ENCODE results near the gene NBPF1.
"Not testable (repeated sequence)": the region's sequence is repeated elsewhere in the genome, so short reads cannot be mapped to it uniquely, and the experiment has no call there.

DNA sequence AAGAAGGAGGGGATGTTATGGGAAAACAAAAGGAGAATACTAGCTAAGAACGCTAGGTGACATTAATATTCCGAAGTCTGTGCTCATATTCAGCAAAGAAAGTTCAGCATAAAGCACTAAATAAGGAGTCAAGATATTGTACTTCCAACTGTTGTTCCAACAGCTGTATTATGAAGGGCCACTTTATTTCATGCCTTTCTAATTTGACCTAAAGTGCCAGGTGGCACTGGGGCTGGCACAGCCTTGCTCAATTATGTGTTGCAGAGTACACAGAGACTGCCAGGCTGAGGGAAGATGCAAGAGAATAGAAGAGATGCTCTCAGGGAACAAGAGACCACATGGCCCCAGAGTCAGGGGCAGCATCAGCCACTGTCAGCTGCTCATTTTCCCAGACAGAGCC lies 9.7 kb downstream of the NBPF1 start:
- TF ChIP-seq POLR2A (IDR thresholded peaks at IDR 0.05), result not testable (repeated sequence)
- TF ChIP-seq, protein P1, sequence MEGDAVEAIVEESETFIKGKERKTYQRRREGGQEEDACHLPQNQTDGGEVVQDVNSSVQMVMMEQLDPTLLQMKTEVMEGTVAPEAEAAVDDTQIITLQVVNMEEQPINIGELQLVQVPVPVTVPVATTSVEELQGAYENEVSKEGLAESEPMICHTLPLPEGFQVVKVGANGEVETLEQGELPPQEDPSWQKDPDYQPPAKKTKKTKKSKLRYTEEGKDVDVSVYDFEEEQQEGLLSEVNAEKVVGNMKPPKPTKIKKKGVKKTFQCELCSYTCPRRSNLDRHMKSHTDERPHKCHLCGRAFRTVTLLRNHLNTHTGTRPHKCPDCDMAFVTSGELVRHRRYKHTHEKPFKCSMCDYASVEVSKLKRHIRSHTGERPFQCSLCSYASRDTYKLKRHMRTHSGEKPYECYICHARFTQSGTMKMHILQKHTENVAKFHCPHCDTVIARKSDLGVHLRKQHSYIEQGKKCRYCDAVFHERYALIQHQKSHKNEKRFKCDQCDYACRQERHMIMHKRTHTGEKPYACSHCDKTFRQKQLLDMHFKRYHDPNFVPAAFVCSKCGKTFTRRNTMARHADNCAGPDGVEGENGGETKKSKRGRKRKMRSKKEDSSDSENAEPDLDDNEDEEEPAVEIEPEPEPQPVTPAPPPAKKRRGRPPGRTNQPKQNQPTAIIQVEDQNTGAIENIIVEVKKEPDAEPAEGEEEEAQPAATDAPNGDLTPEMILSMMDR (IDR thresholded peaks at IDR 0.05), result not testable (repeated sequence)
